HG03439 (cell line): ENCODE data around the gene ANKRD17.
"Not testable (repeated sequence)": the region's sequence is repeated elsewhere in the genome, so short reads cannot be mapped to it uniquely, and the experiment has no call there.

ENCODE experiments used
- ATAC-seq: cut with Tn5 transposase; IDR thresholded peaks from one replicate; pipeline ENCODE4 v1.9.1; 2021; ENCODE audit warnings: mild to moderate bottlenecking, moderate library complexity; ENCODE audit not compliant: unreplicated experiment

The ANKRD17 gene

DNA sequence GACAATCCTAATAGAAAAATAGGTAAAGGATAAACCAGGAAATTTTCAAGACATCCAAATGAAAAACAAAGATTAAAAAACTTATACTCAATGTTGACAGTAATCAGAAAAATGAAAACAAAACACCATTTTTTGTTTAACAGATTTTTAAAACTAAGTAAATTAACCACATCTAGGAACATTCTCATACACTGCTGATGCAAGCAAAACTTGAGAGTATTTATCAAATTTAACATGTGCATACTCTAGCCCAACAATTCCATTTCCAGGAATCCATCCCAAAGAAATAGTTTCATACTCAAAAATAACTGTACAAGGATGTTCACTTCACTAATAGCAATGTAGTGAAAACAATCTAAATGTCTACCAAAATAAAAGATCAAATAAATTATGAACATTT is 11.5 kb downstream of the ANKRD17 start:
- no peak for ATAC-seq

DNA sequence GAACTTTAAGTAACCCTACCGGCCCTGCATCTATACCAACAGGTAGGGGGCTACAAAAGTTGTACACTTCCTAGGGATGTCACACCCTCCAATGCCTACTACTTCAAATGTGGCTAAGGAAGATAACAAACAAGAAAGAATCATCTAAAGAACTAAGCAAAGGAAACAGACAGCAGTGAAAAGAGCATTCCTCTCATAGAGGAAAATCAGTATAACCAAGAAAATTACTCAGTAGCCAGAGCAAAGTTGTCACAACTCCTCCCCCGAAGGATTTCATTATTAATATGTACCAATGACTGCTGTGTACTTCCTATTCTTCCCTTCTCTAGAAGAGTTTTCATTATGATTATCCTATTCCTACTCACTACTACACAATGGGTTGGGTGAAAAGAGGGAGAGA is 12.6 kb downstream of the ANKRD17 start:
- no peak for ATAC-seq

- ATAC-seq, result no peak
Measured at GRCh38 chr4:73244945-73245601, 13.5 kb downstream of the ANKRD17 start.

GRCh38 chr4:73237044-73237443 is 21.6 kb downstream of the ANKRD17 start:
- ATAC-seq, result no peak

DNA sequence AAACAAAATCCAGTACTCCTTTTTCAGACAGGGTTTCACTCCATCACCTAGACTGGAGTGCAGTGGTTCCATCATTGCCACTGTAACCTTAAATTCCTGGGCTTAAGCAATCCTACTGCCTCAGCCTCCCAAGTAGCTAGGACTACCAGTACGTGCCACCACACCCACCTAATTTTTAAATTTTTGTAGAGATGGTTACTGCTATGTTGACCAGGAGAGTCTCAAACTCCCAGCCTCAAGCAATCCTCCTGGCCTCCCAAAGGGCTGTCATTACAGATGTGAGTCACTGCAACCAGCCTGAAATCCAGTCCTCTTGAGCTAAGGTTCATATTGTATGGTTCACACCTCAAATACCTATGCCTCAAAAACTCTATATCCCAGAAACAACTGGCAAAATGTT is 22.4 kb downstream of the ANKRD17 start:
- no peak for ATAC-seq

DNA sequence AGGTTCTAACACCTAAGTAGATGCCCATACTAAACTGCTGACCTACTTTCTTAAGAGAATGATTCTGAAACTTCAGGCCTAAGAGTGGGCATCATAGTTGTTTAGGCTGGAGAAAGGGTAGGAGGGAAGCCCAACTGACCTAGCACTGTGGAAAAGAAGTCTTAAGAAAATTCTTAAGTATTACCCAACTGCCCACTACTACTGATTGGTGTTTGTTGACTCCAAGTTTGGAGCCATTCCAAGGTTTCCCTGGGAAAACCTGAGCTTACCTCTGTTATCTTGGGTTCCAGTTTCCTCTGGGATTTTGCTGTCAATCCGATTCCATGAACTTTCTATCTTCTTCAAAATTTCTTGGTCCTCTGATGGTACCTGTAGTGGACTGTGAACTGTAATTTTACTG is 23.9 kb downstream of the ANKRD17 start:
- no peak for ATAC-seq

DNA sequence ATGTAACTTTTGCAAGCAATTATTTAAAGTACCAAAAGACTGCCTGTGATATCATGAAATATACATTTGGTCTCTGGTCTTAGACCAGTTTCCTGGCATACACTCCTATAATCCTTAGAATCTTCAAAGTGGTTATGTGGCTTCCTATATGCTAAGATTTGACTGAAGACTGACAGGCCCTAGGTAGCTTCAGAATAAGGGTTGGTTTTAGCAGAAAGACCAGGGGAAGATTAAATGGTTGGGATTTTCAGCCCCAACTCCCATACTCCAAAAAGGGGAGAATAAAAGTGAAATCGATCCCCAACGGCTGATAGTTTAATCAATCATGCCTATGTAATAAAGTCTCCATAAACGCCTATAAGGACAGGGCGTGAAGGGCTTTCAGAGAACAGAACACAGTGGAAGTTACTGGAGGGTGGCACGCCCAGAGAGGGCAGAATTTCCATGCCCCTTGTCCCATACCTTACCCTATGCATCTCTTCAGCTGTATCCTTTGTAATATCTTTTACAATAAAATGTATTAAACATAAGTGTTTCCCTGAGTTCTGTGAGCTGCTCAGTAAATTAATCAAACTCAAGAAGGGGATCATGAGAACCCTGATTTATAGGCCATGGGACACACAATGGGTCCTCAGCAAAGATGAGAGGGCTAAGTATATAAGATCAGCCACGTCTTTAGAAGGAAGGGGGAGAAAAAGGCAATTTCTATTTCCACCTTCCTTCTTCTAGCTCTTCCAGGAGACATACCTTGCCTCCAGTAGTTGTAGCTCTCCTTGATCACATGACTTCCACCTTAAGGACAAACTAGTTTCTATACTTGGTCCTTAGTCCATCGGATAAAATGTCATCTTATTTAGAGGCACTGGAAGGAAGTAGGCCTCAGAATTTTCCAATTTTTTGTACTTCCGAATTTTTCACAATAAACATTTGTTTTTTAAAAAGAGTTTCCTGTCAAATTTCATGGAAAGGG is 26.8 kb downstream of the ANKRD17 start:
- no peak for ATAC-seq

DNA sequence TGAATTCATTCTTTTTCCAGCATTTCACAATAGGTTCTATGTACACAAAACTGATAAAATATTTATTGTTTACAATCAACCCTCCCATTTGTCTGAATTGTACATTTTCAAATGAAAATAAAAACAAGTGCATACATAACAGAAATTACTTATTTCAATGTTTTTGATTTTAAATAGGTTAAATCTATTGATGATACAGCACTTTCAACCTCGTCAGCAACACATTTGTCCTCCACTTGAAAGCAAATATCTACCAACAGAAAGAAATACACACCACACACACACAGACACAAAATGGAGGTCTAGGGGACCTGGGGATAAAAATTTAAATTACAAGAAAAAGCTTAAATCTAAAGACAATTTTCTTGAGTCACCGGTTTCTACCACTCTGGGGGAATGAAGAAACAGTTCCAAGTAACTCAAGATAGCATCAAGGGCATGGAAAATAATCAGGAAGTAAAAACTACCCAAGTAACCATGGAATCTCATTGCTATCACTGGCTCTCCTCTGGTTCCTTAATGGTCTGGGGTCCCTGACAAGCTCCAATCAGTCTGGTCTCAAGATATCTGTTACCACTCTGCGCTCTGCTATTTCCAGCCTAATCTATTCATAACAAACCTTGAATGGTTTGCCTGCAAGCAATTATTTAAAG is 27.6 kb downstream of the ANKRD17 start:
- ATAC-seq, result no peak

DNA sequence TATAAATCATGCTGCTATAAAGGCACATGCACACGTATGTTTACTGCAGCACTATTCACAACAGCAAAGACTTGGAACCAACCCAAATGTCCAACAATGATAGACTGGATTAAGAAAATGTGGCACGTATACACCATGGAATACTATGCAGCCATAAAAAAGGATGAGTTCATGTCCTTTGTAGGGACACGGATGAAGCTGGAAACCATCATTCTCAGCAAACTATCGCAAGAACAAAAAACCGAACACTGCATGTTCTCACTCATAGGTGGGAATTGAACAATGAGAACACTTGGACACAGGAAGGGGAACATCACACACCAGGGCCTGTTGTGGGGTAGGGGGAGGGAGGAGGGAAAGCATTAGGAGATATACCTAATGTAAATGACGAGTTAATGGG is 29.8 kb downstream of the ANKRD17 start:
- ATAC-seq, result not testable (repeated sequence)

GRCh38 chr4:73224886-73225285 is 33.7 kb downstream of the ANKRD17 start:
- ATAC-seq, result no peak

DNA sequence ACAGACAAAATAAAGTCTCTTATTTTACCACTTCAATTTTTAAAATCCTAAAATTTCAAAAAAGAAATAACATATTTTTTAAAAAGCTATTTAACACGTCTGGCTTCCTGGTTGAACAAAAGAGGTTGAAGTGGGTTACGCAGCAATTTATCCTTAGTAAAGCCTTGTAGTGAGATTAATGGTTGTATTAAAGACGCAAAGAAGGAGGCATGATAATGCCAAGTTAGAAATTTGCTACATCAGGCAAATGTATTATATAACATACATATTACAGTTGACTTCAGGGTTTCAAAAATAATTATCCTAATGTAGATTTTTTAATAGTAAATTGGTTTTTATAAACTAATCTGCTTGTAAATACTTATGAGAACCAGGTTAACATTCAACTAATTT is 35.3 kb downstream of the ANKRD17 start:
- no peak for ATAC-seq

- ATAC-seq, result peak; percentile 66
Measured at GRCh38 chr4:73222466-73223257, 35.9 kb downstream of the ANKRD17 start.

DNA sequence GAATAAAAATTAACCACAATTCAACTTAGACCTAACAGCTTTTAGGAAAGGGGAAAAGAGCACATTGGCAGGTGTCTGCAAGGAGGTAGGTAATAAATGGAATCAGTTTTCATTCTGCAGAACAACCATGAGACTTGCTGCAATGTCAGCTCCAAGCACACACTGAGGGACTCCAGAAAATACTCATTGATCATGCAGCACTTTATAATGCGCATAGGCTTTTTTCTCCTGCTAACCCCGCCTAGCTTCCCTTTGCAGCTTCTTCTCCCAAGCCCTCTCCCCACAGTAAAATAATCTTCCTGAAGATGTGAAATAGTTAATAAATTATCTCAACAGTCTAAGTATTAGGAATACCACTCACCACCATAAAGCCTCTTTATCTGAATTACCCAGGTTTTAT is 36.9 kb downstream of the ANKRD17 start:
- ATAC-seq, result no peak

DNA sequence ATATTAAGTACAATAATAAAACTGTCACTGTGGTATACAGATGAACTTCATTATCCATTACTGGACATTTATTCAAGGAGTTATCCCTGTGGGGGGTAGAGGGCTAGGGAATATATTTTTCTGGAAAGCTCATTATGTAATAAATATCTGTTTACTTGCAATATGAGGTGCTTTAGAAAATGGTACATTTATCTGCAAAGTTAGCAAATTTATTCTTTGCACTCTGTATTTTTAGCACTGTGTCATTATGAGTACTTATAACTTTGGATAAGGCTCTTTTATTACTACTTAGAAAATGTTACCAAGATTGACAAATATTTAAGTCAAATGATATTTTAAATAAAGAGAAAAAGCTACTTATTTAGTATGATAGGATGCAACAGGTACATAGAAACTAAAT is 37.8 kb downstream of the ANKRD17 start:
- no peak for ATAC-seq

GRCh38 chr4:73213916-73214653 is 44.5 kb downstream of the ANKRD17 start:
- no peak for ATAC-seq

GRCh38 chr4:73212982-73213730 is 45.4 kb downstream of the ANKRD17 start:
- ATAC-seq, result no peak

DNA sequence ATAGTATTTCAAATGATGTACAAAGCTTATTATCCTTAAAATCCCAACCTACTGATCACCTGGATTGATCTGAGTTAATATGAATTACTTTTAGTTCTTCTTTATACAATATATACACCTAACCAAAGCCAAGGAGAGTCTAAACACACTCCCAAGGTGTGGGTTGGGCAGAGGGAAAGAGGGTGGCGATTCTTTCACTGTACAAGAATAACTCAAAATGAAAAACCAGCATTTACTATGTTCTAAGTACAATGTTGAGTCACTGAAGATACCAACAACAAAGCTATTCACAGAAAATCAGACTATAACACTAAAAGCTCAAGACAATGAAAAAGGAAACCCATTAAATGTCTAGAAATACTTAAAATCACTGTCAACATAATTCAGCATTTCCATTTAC is 46.6 kb downstream of the ANKRD17 start:
- ATAC-seq, result no peak

DNA sequence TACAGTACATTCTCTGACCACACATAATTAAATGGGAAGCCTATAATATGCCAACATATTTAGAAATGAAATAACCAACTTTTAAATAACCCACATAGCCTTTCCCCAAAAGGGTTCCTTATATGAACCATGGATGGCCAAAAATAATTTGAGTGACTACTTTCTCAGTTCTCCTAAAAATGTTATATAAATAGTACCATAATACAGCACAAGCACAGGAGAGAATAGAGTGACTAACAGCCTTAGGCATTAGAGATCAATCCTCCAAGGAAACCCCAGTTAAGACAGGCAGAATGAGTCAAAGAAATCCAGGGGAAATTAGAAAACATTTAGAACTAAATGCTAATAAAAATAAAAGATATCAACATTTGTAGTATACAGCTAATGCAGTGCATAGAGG is 50.2 kb downstream of the ANKRD17 start:
- ATAC-seq, result no peak

- ATAC-seq, result no peak
Measured at GRCh38 chr4:73206236-73206635, 52.4 kb downstream of the ANKRD17 start.

DNA sequence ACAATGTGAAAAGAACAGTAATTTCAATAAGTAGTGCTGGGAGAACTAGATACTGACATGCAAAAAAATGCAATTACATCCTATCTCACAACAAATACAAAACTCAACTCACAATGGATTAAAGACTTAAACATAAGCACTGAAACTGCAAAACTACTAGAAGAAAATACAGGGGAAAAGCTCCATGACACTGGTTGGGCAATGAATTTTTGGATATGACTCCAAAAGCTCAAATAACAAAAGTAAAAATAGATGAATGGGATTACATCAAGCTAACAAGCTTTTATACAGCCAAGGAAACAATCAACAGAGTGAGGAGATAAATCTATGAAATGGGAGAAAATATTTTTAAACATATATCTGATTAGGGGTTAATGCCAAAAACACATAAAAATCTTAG is 53.1 kb downstream of the ANKRD17 start:
- ATAC-seq, result no peak
